Breast epithelium (tissue), 3 donors: ENCODE data around the gene ARTN.

ENCODE experiments used
- POLR2A ChIP-seq: fragments of 450-650 bp; IDR thresholded peaks from one replicate; pipeline ENCODE4 v1.6.1; 2016; ENCODE audit warnings: antibody characterized with exemption, mild to moderate bottlenecking, moderate library complexity
- TF ChIP-seq, protein P1 (sequence below), 3 donors: fragments of 450-650 bp; IDR thresholded peaks; one replicate each; pipeline ENCODE4 v1.5.1; 2016 to 2017; ENCODE audit warnings: antibody characterized with exemption in 3 of 3, mild to moderate bottlenecking in 3 of 3, moderate library complexity in 3 of 3

DNA sequence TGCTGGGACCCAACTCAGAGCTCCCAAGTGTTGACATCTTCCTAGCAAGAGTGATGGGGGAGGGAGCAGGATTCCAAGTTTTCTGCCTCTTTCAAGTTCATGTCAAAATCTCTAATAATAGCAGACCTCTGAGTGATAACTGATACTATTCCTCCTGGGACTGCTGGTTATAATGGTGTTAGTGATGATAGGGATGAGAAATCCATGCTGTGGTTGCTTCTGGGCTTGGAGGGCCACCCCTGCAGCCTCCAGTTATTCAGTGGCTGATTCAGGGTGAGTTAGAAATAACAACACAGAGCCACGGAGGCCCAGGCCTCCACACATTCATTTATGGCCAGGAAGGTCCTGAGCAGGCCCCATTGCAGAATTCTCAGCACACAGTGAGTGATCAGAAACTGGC, 40.6 kb upstream of the ARTN start:
- TF ChIP-seq, protein P1, sequence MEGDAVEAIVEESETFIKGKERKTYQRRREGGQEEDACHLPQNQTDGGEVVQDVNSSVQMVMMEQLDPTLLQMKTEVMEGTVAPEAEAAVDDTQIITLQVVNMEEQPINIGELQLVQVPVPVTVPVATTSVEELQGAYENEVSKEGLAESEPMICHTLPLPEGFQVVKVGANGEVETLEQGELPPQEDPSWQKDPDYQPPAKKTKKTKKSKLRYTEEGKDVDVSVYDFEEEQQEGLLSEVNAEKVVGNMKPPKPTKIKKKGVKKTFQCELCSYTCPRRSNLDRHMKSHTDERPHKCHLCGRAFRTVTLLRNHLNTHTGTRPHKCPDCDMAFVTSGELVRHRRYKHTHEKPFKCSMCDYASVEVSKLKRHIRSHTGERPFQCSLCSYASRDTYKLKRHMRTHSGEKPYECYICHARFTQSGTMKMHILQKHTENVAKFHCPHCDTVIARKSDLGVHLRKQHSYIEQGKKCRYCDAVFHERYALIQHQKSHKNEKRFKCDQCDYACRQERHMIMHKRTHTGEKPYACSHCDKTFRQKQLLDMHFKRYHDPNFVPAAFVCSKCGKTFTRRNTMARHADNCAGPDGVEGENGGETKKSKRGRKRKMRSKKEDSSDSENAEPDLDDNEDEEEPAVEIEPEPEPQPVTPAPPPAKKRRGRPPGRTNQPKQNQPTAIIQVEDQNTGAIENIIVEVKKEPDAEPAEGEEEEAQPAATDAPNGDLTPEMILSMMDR (IDR thresholded peaks at IDR 0.05): no peak
- TF ChIP-seq POLR2A: no peak
